ENCODE data around the gene NTM. TPM values are rescaled to one million over a fixed set of nuclear protein-coding genes. Genes with fewer than 3 reads are reported as not detected.

NTM gene
- total RNA-seq, 1 experiment from 2014 or later = 16.4 TPM

DNA sequence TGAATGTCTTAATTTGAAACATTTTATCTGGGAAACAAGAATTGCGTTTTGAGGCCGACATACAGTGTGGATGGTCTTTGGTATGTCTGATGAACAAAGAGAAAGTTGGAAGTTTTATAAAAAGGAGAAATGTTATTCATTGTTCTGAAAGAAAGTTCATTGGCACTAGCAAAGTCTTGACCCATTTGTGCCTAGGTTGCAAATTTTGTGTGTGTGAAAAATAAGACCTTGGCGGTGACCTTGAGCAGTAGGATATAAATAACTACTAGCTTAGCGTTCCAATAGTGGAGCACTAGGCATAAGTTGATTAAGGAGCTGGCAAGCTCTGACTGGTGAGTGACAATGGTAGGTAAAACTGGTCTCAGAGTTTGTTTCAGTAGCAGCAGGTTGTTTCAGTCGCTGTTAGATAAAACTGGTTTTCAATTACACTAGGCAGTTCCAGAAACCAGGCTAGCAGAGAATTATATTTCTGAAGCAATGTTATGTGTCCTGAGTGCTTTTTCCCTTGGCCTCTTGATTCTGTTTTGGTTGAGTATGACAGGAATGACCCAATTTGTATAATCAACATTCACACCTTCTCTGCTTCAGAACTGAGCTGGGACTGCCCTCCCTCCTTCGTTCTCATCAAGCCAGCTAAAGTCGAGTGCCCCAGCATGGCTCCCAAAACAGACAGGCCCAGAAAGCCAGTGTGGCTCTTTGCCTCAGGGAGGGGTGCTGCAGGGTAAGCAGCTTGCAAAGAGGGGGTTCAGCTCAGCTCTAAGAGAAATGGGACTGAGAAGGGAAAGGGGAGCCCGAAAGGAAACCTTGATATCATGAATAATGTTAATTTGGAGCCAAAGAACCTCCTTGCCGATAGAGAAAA is 85.7 kb downstream of the NTM start (continued):
- TF ChIP-seq, protein P1, sequence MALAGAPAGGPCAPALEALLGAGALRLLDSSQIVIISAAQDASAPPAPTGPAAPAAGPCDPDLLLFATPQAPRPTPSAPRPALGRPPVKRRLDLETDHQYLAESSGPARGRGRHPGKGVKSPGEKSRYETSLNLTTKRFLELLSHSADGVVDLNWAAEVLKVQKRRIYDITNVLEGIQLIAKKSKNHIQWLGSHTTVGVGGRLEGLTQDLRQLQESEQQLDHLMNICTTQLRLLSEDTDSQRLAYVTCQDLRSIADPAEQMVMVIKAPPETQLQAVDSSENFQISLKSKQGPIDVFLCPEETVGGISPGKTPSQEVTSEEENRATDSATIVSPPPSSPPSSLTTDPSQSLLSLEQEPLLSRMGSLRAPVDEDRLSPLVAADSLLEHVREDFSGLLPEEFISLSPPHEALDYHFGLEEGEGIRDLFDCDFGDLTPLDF (CRISPR knock-in tag; IDR thresholded peaks at IDR 0.05) = no peak
- TF ChIP-seq ZNF232 (CRISPR knock-in tag; IDR thresholded peaks at IDR 0.05) (no peak), SMAD4 (CRISPR knock-in tag; IDR thresholded peaks at IDR 0.05) (no peak), SMAD3 (CRISPR knock-in tag; IDR thresholded peaks at IDR 0.05; ENCODE audit: borderline replicate concordance) (no peak)
- TF ChIP-seq, protein P2, sequence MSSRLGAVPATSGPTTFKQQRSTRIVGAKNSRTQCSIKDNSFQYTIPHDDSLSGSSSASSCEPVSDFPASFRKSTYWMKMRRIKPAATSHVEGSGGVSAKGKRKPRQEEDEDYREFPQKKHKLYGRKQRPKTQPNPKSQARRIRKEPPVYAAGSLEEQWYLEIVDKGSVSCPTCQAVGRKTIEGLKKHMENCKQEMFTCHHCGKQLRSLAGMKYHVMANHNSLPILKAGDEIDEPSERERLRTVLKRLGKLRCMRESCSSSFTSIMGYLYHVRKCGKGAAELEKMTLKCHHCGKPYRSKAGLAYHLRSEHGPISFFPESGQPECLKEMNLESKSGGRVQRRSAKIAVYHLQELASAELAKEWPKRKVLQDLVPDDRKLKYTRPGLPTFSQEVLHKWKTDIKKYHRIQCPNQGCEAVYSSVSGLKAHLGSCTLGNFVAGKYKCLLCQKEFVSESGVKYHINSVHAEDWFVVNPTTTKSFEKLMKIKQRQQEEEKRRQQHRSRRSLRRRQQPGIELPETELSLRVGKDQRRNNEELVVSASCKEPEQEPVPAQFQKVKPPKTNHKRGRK (CRISPR knock-in tag; IDR thresholded peaks at IDR 0.05; ENCODE audit: borderline replicate concordance) = no peak

DNA sequence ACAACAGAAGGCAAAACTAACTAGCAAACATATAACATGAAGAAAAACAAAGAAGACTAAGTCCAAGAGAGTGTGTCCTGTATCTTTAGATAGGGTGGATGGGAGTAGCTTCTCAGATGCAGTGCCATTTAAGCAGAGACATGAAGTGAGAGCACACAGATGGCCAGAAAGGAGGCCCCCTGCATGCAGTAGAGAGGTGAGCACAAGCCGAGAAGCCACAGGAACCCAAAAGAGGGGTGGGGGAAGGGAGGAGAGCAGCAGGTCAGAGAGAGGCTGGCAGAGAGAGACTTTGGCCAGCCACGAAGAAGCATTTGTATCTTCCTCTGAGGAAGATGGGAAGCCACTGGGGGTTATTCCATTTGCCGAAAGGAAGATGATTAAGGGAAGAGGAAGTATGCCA is 86.7 kb downstream of the NTM start:
- Mint-ChIP-seq H3K4me3 (no peak overlapping the region), H3K36me3 (no peaks in the 10 kb centered on the region; the same call in 1 of the 2 replicates), H3K27me3 (ENCODE audit: low read depth) (no peaks in the 10 kb centered on the region), H3K9me3 (no peaks in the 10 kb centered on the region), H3K27ac (no peak overlapping the region), H3K4me1 (peaks cover 20% of the 10 kb centered on the region)
- CTCF ChIA-PET = interaction anchor here (1.2 to 6.1 kb wide), 3 partner anchors 9 to 393 kb away, joined by 4 to 31 read pairs (median 6); no protein-coding TSS in a partner anchor
- DNase-seq (ENCODE audit: low spot score) (no peak), ATAC-seq (peak; percentile 56; the same call in 1 of the 2 replicates)
- POLR2A ChIA-PET = no interaction called here
- TF ChIP-seq, protein P3, sequence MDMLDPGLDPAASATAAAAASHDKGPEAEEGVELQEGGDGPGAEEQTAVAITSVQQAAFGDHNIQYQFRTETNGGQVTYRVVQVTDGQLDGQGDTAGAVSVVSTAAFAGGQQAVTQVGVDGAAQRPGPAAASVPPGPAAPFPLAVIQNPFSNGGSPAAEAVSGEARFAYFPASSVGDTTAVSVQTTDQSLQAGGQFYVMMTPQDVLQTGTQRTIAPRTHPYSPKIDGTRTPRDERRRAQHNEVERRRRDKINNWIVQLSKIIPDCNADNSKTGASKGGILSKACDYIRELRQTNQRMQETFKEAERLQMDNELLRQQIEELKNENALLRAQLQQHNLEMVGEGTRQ (CRISPR knock-in tag; IDR thresholded peaks at IDR 0.05) = no peak

DNA sequence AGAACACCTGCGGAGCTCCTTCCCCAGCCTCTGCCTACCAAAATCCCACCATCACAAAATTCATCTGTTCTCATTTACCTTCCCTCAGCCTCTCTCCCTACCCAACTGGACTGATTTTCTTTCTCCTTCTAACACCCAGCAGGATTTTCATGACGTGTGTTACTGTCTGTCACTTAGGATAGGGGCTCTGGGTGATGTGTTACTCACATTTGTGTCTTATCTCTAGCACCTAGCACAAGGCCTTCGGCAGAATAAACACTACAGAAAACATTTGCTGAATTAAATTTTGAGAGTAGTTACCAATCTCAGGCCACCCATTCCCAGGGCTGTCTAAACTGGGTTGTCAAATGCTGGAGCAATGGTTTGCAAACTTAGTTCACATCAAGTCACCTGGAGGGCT is 88.0 kb downstream of the NTM start:
- ChIA-PET CTCF (interaction anchor here (1.0 to 1.1 kb wide), 2 partner anchors 11 to 394 kb away, joined by 3 read pairs; no protein-coding TSS in a partner anchor), POLR2A (no interaction called here)
- no peak for ATAC-seq
- H3K27ac Mint-ChIP-seq = no peak overlapping the region
- no peaks in the 10 kb centered on the region for H3K27me3 Mint-ChIP-seq (ENCODE audit: low read depth)
- no peak overlapping the region for H3K4me3 Mint-ChIP-seq
- H3K9me3 Mint-ChIP-seq = no peaks in the 10 kb centered on the region
- H3K36me3 Mint-ChIP-seq = no peaks in the 10 kb centered on the region
- TF ChIP-seq, protein P4, sequence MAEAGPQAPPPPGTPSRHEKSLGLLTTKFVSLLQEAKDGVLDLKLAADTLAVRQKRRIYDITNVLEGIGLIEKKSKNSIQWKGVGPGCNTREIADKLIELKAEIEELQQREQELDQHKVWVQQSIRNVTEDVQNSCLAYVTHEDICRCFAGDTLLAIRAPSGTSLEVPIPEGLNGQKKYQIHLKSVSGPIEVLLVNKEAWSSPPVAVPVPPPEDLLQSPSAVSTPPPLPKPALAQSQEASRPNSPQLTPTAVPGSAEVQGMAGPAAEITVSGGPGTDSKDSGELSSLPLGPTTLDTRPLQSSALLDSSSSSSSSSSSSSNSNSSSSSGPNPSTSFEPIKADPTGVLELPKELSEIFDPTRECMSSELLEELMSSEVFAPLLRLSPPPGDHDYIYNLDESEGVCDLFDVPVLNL (CRISPR knock-in tag; IDR thresholded peaks at IDR 0.05; ENCODE audit: borderline replicate concordance, low read depth) = no peak
- TF ChIP-seq ZNF121 (CRISPR knock-in tag; IDR thresholded peaks at IDR 0.05) (no peak), SMAD4 (CRISPR knock-in tag; IDR thresholded peaks at IDR 0.05) (no peak)
- peaks cover 14% of the 10 kb centered on the region for H3K4me1 Mint-ChIP-seq
- DNase-seq (ENCODE audit: low spot score) = no peak

DNA sequence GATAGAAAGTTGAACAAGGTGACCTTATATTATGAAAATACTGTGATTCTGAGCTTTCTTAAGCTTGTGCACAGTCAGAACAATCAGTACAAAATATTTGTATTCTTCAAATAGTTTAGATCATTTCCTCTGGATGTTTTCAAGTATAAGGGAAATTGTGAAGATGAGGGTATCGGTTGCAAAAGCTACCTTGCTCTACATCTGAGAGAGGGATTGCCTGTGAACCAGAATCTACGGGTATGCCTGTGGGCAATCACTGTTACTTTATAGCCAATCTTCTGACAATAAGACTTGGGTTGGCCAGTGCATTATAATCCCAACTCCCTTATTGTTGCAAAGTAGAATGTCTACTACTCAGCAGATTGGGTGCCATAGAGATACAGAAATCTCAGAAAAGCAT is 90.5 kb downstream of the NTM start:
- TF ChIP-seq FOXP1 (CRISPR knock-in tag; IDR thresholded peaks at IDR 0.05; ENCODE audit: borderline replicate concordance) = no peak
- TF ChIP-seq, protein P5, sequence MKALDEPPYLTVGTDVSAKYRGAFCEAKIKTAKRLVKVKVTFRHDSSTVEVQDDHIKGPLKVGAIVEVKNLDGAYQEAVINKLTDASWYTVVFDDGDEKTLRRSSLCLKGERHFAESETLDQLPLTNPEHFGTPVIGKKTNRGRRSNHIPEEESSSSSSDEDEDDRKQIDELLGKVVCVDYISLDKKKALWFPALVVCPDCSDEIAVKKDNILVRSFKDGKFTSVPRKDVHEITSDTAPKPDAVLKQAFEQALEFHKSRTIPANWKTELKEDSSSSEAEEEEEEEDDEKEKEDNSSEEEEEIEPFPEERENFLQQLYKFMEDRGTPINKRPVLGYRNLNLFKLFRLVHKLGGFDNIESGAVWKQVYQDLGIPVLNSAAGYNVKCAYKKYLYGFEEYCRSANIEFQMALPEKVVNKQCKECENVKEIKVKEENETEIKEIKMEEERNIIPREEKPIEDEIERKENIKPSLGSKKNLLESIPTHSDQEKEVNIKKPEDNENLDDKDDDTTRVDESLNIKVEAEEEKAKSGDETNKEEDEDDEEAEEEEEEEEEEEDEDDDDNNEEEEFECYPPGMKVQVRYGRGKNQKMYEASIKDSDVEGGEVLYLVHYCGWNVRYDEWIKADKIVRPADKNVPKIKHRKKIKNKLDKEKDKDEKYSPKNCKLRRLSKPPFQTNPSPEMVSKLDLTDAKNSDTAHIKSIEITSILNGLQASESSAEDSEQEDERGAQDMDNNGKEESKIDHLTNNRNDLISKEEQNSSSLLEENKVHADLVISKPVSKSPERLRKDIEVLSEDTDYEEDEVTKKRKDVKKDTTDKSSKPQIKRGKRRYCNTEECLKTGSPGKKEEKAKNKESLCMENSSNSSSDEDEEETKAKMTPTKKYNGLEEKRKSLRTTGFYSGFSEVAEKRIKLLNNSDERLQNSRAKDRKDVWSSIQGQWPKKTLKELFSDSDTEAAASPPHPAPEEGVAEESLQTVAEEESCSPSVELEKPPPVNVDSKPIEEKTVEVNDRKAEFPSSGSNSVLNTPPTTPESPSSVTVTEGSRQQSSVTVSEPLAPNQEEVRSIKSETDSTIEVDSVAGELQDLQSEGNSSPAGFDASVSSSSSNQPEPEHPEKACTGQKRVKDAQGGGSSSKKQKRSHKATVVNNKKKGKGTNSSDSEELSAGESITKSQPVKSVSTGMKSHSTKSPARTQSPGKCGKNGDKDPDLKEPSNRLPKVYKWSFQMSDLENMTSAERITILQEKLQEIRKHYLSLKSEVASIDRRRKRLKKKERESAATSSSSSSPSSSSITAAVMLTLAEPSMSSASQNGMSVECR (CRISPR knock-in tag; IDR thresholded peaks at IDR 0.05; ENCODE audit: borderline replicate concordance) = no peak
- no peak for TF ChIP-seq ZBTB21 (CRISPR knock-in tag; IDR thresholded peaks at IDR 0.05; ENCODE audit: borderline replicate concordance)
- no peak for ATAC-seq
- CTCF ChIA-PET = no interaction called here
- no peak for DNase-seq (ENCODE audit: low spot score)
- Mint-ChIP-seq H3K4me1 (peaks cover 36% of the 10 kb centered on the region), H3K27me3 (ENCODE audit: low read depth) (no peaks in the 10 kb centered on the region), H3K36me3 (no peaks in the 10 kb centered on the region), H3K9me3 (no peaks in the 10 kb centered on the region), H3K4me3 (no peak overlapping the region), H3K27ac (no peak overlapping the region)
- POLR2A ChIA-PET = no interaction called here
